CD4-positive, alpha-beta T cell (primary cell): ENCODE results near the gene LDLR. TPM values are rescaled to one million over a fixed set of nuclear protein-coding genes. Genes with fewer than 3 reads are reported as not detected.

Experiments
- ATAC-seq: fragments of 200-7000 bp; cut with Tn5 transposase; one replicate; pipeline ENCODE4 v1.10.0; 2022; ENCODE audit warnings: mild to moderate bottlenecking; ENCODE audit not compliant: poor library complexity
- CTCF ChIA-PET: fragments of 350-600 bp; sonication (Branson Sonifier 250); formaldehyde crosslinking; loops from one replicate; lab custom pipeline; 2021; ENCODE audit warnings: antibody characterized with exemption, inconsistent platforms; lab: Charles Lee
- POLR2A ChIA-PET: fragments of 350-600 bp; sonication (Branson Sonifier 250); formaldehyde crosslinking; loops from one replicate; lab custom pipeline; 2021; ENCODE audit warnings: antibody characterized with exemption, inconsistent platforms; lab: Charles Lee
- DNase-seq, 14 experiments: peaks; one replicate each; pipeline ENCODE4 v3.0.0-alpha.2; 2013 to 2020; ENCODE audit warnings: mixed read lengths in 2 of 14
- H3K27ac ChIP-seq, 2 donors: one replicate each; pipeline versions ENCODE4 v1.5.1 to v1.7.0; 2013; ENCODE audit warnings: low read length in 2 of 2, low read depth in 1 of 2, mild to moderate bottlenecking in 1 of 2
- H3K27me3 ChIP-seq, 2 experiments: 1 replicate in 1 of 2; 2 replicates in 1 of 2; pipeline versions ENCODE4 v1.6.1 to v1.7.0; 2013; ENCODE audit warnings: low read length in 2 of 2, control low read depth in 1 of 2, mild to moderate bottlenecking in 1 of 2, moderate library complexity in 1 of 2; ENCODE audit not compliant: insufficient read depth in 2 of 2, control insufficient read depth in 1 of 2
- H3K36me3 ChIP-seq: one replicate; pipeline ENCODE4 v1.6.1; 2013; ENCODE audit warnings: low read length, control low read depth; ENCODE audit not compliant: insufficient read depth
- H3K4me1 ChIP-seq: one replicate; pipeline ENCODE4 v1.6.1; 2013; ENCODE audit warnings: low read length, control low read depth; ENCODE audit not compliant: insufficient read depth
- H3K4me3 ChIP-seq: one replicate; pipeline ENCODE4 v1.5.1; 2013; ENCODE audit warnings: mild to moderate bottlenecking, low read length, moderate library complexity
- H3K9me3 ChIP-seq, 2 experiments: 1 replicate in 1 of 2; 2 replicates in 1 of 2; pipeline versions ENCODE4 v1.6.1 to v1.7.0; 2013; ENCODE audit warnings: low read length in 2 of 2, mild to moderate bottlenecking in 2 of 2, control low read depth in 1 of 2, moderate library complexity in 1 of 2; ENCODE audit not compliant: control insufficient read depth in 1 of 2, insufficient read depth in 1 of 2
- H3K27ac Mint-ChIP-seq: one replicate; pipeline ENCODE4 v1.8.0; 2020; ENCODE audit warnings: mixed read lengths
- H3K27me3 Mint-ChIP-seq: one replicate; pipeline ENCODE4 v1.8.0; 2021; ENCODE audit warnings: mixed read lengths
- H3K36me3 Mint-ChIP-seq: one replicate; pipeline ENCODE4 v1.8.0; 2021; ENCODE audit warnings: low read depth, mixed read lengths
- H3K4me1 Mint-ChIP-seq: one replicate; pipeline ENCODE4 v1.8.0; 2021; ENCODE audit warnings: low read depth, mixed read lengths
- H3K4me3 Mint-ChIP-seq: one replicate; pipeline ENCODE4 v1.8.0; 2020; ENCODE audit warnings: mild to moderate bottlenecking, mixed read lengths
- H3K9me3 Mint-ChIP-seq: one replicate; pipeline ENCODE4 v1.8.0; 2020; ENCODE audit warnings: mixed read lengths
- intact Hi-C, 2 experiments: fragments of 100-400 bp; cut with DNase I in 1 of 2; cut with micrococcal nuclease in 1 of 2; formaldehyde crosslinking; loops; one replicate each; pipeline versions ENCODE4 v1.15.1 to v1.9.0; 2023 to 2025; cut with DNase I, micrococcal nuclease
- total RNA-seq, 174 experiments: library from RNA in 2 of 174; stranded (reverse) in 2 of 174; gene quantifications; one replicate each; pipeline ENCODE4 v1.2.3 and lab custom pipeline; 2021 to 2026
- TF ChIP-seq, protein P1 (sequence below): fragments of 200-600 bp; IDR thresholded peaks from one replicate; pipeline ENCODE4 v1.8.0; 2022; ENCODE audit warnings: antibody characterized with exemption, mild to moderate bottlenecking

The LDLR gene
- total RNA-seq, 2 experiments from 2014 or later, result 32.5 to 34.0 TPM

DNA sequence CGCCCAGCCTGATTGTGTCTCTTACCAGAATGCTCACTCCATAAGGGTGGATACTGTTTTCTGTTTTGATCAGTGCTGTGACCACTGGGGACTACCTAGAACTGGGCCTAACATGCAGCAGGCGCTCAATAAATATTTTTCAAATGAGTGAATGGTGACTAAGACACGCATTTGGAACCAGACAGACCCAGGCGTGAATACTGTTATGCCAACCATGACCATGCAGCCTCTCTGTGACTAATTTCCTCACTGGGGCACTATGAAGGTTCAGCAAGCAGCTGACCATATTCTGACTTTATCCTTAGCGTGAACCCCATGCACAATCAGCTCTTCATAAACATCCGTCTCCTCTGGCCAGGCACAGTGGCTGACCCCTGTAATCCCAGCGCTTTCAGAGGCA lies 79.3 kb downstream of the LDLR start:
- Histone ChIP-seq H3K9me3 (no peaks in the 10 kb centered on the region), H3K27ac (no peak overlapping the region), H3K27me3 (no peaks in the 10 kb centered on the region), H3K4me1 (no peaks in the 10 kb centered on the region), H3K36me3 (no peaks in the 10 kb centered on the region), H3K4me3 (no peak overlapping the region)
- TF ChIP-seq, protein P1, sequence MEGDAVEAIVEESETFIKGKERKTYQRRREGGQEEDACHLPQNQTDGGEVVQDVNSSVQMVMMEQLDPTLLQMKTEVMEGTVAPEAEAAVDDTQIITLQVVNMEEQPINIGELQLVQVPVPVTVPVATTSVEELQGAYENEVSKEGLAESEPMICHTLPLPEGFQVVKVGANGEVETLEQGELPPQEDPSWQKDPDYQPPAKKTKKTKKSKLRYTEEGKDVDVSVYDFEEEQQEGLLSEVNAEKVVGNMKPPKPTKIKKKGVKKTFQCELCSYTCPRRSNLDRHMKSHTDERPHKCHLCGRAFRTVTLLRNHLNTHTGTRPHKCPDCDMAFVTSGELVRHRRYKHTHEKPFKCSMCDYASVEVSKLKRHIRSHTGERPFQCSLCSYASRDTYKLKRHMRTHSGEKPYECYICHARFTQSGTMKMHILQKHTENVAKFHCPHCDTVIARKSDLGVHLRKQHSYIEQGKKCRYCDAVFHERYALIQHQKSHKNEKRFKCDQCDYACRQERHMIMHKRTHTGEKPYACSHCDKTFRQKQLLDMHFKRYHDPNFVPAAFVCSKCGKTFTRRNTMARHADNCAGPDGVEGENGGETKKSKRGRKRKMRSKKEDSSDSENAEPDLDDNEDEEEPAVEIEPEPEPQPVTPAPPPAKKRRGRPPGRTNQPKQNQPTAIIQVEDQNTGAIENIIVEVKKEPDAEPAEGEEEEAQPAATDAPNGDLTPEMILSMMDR, result no peak
- H3K4me3 Mint-ChIP-seq, result no peak overlapping the region
- no peak for ATAC-seq
- H3K27me3 Mint-ChIP-seq, result no peaks in the 10 kb centered on the region
- H3K4me1 Mint-ChIP-seq, result no peaks in the 10 kb centered on the region
- H3K36me3 Mint-ChIP-seq, result no peaks in the 10 kb centered on the region
- intact Hi-C loops, result no loop called here
- DNase-seq, result no peak
- ChIA-PET POLR2A (no interaction called here), CTCF (interaction anchor here (0.7 kb wide), 1 partner anchor 1998 kb away, joined by 3 read pairs; no protein-coding TSS in a partner anchor)
- H3K27ac Mint-ChIP-seq, result no peak overlapping the region
- H3K9me3 Mint-ChIP-seq, result no peaks in the 10 kb centered on the region

DNA sequence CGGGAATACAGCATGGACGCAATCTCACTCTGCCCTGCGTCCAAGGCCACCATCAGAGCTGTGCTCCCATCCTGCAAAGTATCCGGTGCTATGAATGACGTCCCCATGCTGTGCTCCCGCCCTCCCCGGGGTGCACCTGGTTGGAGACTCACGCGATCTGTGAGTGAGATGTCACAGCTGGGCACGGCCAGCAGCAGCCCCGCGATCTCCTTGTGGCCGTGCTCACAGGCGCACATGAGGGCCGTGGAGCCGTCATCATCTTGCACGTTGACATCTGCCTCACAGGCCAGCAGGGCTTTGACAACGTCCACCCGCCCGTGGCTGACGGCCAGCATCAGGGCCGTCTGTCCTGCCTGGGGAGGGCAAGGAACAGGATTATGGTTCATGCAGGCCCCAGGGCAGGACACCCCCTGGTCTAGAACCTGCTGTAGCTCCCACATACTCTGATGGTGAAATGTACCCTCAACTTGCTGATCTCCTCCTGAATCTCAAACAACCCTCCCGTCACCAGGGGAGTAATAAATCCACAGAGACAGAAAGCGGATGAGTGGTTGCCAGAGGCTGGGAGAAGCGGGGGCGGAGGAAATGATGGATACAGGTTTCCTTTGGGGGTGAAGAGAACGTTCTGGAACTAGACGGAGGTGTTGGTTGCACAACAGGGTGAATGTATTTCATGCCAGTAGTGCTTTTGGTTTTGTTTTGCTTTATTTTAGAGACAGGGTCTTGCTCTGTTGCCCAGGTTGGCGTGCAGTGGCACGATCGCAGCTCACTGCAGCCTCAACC lies 80.8 kb downstream of the LDLR start:
- TF ChIP-seq, protein P1, result no peak
- POLR2A ChIA-PET, result no interaction called here
- H3K4me1 ChIP-seq, result no peaks in the 10 kb centered on the region
- no peak overlapping the region for H3K27ac ChIP-seq
- H3K27ac Mint-ChIP-seq, result no peak overlapping the region
- H3K9me3 ChIP-seq, result peaks cover 0 to 4% of the 10 kb centered on the region in 2 experiments
- no peaks in the 10 kb centered on the region for H3K36me3 ChIP-seq
- H3K4me1 Mint-ChIP-seq, result no peaks in the 10 kb centered on the region
- no peak for DNase-seq
- CTCF ChIA-PET, result no interaction called here
- H3K36me3 Mint-ChIP-seq, result no peaks in the 10 kb centered on the region
- H3K9me3 Mint-ChIP-seq, result no peaks in the 10 kb centered on the region
- ATAC-seq, result no peak
- H3K4me3 ChIP-seq, result no peak overlapping the region
- no peaks in the 10 kb centered on the region for H3K27me3 Mint-ChIP-seq
- no peaks in the 10 kb centered on the region for H3K27me3 ChIP-seq
- H3K4me3 Mint-ChIP-seq, result no peak overlapping the region
- intact Hi-C loops, result no loop called here

DNA sequence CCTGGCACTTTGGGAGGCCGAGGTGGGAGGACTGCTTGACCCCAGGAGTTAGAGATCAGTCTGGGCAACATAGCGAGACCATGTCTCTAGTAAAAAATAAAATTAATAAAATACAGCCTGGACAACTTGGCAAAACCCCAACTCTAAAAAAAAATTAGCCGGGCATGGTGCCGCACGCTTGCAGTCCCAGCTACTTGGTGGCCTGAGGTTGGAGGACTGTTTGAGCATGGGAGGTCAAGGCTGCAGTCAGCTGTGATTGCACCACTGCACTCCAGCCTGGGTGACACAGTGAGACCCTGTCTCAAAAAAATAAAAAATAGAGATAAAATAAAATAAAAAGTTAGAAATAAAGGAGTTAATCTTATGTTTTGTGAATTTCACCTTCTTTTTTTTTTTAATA lies 81.9 kb downstream of the LDLR start:
- Mint-ChIP-seq H3K27me3 (no peaks in the 10 kb centered on the region), H3K27ac (no peak overlapping the region), H3K36me3 (no peaks in the 10 kb centered on the region), H3K9me3 (no peaks in the 10 kb centered on the region), H3K4me1 (no peaks in the 10 kb centered on the region), H3K4me3 (no peak overlapping the region)
- DNase-seq, result no peak
- Histone ChIP-seq H3K9me3 (peaks cover 0 to 4% of the 10 kb centered on the region in 2 experiments), H3K36me3 (no peaks in the 10 kb centered on the region), H3K27ac (no peak overlapping the region), H3K4me3 (no peak overlapping the region), H3K4me1 (no peaks in the 10 kb centered on the region), H3K27me3 (no peaks in the 10 kb centered on the region)
- TF ChIP-seq, protein P1, result no peak
- POLR2A ChIA-PET, result no interaction called here
- ATAC-seq, result no peak
- intact Hi-C loops, result no loop called here
- CTCF ChIA-PET, result no interaction called here
